ENCODE measurements around the gene NALCN.

DNA sequence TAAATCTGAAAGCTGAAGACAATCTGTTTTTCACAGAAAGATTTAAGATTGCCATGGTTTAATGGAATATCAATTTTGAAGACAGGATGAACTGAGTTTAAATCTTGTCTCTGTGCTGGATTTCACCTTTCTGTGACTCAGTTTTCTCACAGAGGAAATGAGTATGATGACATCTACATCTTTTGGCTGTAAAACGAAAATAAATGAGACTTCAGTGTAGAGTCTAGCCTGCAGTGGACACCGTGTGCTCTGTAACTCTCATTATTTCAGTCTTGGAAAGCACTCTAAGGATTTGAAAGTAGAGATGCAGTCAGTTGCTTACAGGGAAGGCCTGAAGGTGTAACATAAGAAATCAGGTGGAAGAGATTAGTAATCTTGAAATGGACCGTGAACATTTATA, 150.4 kb downstream of the NALCN start:
- TF ChIP-seq, protein P1, sequence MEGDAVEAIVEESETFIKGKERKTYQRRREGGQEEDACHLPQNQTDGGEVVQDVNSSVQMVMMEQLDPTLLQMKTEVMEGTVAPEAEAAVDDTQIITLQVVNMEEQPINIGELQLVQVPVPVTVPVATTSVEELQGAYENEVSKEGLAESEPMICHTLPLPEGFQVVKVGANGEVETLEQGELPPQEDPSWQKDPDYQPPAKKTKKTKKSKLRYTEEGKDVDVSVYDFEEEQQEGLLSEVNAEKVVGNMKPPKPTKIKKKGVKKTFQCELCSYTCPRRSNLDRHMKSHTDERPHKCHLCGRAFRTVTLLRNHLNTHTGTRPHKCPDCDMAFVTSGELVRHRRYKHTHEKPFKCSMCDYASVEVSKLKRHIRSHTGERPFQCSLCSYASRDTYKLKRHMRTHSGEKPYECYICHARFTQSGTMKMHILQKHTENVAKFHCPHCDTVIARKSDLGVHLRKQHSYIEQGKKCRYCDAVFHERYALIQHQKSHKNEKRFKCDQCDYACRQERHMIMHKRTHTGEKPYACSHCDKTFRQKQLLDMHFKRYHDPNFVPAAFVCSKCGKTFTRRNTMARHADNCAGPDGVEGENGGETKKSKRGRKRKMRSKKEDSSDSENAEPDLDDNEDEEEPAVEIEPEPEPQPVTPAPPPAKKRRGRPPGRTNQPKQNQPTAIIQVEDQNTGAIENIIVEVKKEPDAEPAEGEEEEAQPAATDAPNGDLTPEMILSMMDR (IDR thresholded peaks at IDR 0.05; ENCODE audit: insufficient read depth, low read length, poor library complexity, severe bottlenecking), result no peak
- TF ChIP-seq EZH2phosphoT487 (conservative IDR thresholded peaks at IDR 0.05; ENCODE audit: low read length), result no peak

All from SU-DHL-6 (cell line).